ENCODE measurements around the gene GAL3ST1. TPM values are rescaled to one million over a fixed set of nuclear protein-coding genes. Genes with fewer than 3 reads are reported as not detected.

The GAL3ST1 gene
- total and polyA plus RNA-seq, 2 of the 8 experiments (the other 6 are each of a cell fraction or from before 2014, with no cell fraction given): 11.0 to 32.5 TPM

DNA sequence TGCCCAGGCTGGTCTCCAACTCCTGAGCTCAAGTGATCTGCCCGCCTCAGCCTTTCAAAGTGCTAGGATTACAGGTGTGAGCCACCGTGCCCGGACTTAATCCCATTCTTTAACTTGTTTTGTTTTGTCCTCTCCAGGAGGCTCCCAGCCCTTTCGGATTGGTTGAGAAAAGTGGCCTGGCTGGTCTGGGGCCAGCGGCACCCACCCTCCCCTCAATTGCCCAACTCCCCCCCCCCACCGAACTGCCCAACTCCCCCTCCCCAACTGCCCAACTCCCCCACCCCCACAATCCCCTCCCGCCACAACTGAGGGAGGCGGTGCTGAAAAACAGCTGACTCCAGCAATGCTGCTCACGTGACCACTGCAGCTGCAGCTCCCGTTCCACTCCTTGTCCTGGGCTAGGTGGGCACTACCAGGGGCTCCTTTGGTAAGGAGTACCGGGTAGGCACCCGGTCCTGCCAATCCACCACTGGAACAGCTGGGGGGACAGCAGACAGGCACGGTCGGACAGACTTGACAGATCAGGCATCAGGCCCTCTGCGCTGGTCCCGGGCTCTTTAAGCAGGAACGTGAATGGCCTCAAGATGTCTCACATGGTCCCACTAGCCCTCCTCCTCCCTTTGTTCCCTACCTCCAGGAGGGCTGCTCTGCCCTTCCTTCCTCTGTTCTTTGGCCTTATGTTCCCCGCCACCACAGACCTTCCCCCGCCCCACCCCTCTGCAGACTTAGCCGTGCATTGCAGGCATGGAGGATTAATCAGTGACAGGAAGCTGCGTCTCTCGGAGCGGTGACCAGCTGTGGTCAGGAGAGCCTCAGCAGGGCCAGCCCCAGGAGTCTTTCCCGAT is 32.2 kb upstream of the GAL3ST1 start, which contains the start of gene TCN2 (continued):
- TF ChIP-seq, protein P1, sequence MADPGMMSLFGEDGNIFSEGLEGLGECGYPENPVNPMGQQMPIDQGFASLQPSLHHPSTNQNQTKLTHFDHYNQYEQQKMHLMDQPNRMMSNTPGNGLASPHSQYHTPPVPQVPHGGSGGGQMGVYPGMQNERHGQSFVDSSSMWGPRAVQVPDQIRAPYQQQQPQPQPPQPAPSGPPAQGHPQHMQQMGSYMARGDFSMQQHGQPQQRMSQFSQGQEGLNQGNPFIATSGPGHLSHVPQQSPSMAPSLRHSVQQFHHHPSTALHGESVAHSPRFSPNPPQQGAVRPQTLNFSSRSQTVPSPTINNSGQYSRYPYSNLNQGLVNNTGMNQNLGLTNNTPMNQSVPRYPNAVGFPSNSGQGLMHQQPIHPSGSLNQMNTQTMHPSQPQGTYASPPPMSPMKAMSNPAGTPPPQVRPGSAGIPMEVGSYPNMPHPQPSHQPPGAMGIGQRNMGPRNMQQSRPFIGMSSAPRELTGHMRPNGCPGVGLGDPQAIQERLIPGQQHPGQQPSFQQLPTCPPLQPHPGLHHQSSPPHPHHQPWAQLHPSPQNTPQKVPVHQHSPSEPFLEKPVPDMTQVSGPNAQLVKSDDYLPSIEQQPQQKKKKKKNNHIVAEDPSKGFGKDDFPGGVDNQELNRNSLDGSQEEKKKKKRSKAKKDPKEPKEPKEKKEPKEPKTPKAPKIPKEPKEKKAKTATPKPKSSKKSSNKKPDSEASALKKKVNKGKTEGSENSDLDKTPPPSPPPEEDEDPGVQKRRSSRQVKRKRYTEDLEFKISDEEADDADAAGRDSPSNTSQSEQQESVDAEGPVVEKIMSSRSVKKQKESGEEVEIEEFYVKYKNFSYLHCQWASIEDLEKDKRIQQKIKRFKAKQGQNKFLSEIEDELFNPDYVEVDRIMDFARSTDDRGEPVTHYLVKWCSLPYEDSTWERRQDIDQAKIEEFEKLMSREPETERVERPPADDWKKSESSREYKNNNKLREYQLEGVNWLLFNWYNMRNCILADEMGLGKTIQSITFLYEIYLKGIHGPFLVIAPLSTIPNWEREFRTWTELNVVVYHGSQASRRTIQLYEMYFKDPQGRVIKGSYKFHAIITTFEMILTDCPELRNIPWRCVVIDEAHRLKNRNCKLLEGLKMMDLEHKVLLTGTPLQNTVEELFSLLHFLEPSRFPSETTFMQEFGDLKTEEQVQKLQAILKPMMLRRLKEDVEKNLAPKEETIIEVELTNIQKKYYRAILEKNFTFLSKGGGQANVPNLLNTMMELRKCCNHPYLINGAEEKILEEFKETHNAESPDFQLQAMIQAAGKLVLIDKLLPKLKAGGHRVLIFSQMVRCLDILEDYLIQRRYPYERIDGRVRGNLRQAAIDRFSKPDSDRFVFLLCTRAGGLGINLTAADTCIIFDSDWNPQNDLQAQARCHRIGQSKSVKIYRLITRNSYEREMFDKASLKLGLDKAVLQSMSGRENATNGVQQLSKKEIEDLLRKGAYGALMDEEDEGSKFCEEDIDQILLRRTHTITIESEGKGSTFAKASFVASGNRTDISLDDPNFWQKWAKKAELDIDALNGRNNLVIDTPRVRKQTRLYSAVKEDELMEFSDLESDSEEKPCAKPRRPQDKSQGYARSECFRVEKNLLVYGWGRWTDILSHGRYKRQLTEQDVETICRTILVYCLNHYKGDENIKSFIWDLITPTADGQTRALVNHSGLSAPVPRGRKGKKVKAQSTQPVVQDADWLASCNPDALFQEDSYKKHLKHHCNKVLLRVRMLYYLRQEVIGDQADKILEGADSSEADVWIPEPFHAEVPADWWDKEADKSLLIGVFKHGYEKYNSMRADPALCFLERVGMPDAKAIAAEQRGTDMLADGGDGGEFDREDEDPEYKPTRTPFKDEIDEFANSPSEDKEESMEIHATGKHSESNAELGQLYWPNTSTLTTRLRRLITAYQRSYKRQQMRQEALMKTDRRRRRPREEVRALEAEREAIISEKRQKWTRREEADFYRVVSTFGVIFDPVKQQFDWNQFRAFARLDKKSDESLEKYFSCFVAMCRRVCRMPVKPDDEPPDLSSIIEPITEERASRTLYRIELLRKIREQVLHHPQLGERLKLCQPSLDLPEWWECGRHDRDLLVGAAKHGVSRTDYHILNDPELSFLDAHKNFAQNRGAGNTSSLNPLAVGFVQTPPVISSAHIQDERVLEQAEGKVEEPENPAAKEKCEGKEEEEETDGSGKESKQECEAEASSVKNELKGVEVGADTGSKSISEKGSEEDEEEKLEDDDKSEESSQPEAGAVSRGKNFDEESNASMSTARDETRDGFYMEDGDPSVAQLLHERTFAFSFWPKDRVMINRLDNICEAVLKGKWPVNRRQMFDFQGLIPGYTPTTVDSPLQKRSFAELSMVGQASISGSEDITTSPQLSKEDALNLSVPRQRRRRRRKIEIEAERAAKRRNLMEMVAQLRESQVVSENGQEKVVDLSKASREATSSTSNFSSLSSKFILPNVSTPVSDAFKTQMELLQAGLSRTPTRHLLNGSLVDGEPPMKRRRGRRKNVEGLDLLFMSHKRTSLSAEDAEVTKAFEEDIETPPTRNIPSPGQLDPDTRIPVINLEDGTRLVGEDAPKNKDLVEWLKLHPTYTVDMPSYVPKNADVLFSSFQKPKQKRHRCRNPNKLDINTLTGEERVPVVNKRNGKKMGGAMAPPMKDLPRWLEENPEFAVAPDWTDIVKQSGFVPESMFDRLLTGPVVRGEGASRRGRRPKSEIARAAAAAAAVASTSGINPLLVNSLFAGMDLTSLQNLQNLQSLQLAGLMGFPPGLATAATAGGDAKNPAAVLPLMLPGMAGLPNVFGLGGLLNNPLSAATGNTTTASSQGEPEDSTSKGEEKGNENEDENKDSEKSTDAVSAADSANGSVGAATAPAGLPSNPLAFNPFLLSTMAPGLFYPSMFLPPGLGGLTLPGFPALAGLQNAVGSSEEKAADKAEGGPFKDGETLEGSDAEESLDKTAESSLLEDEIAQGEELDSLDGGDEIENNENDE (IDR thresholded peaks at IDR 0.05; ENCODE audit: insufficient replicate concordance, low read length): no peak
- no peak for TF ChIP-seq SIX5 (IDR thresholded peaks at IDR 0.05; ENCODE audit: low read depth, low read length)
- no peak for TF ChIP-seq JUN (IDR thresholded peaks at IDR 0.05; ENCODE audit: low read depth, low read length)
- peak; percentile 91 for TF ChIP-seq SAP30 (IDR thresholded peaks at IDR 0.05; ENCODE audit: insufficient read depth, insufficient replicate concordance, low read length)
- TF ChIP-seq EGR1 (IDR thresholded peaks at IDR 0.05; ENCODE audit: borderline replicate concordance, low read depth, low read length): 0 out of 2 replicates have a peak, but pooled peaks have one; percentile 18
- peak; percentile 35 for TF ChIP-seq ASH2L (IDR thresholded peaks at IDR 0.05; ENCODE audit: low read length)
- no peak for TF ChIP-seq HDAC6 (IDR thresholded peaks at IDR 0.05; ENCODE audit: low read depth, low read length)
- TF ChIP-seq TEAD4 (IDR thresholded peaks at IDR 0.05; ENCODE audit: low read depth, low read length): peak; percentile 76

Data from H1 (cell line).